NB4 (cell line): Measurements from ENCODE around the gene LY86.

ENCODE experiments used
- MYC ChIP-seq: IDR thresholded peaks from 2 replicates; pipeline ENCODE4 v1.6.1; 2011; ENCODE audit warnings: low read depth, low read length
- POLR2A ChIP-seq: IDR thresholded peaks from 2 replicates; pipeline ENCODE4 v1.6.1; 2011; ENCODE audit warnings: mild to moderate bottlenecking; ENCODE audit not compliant: insufficient read length; ENCODE audit errors: extremely low read depth
- TF ChIP-seq, protein P1 (sequence below): IDR thresholded peaks from one replicate; pipeline ENCODE4 v1.5.1; 2012; ENCODE audit warnings: low read depth, low read length

DNA sequence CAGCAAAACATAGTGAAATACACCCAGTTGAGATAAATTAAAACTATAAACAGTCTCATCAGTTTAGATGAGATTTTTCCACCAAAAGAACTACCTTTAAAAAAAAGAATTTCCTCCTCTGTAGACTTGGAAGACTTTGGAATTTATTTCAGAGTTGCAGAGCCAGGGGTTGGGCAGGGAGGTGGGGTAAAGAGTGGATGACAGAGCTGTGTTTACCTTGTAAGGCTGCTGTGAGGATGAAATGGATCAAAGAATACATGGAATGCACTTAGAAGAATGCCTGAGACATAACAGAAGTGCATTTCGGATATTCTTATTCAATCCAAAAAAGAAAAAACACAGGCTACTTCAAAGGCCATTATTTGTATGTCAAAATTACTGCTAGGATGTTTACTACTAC lies 6.4 kb upstream of the LY86 start:
- TF ChIP-seq POLR2A, result no peak
- TF ChIP-seq, protein P1, sequence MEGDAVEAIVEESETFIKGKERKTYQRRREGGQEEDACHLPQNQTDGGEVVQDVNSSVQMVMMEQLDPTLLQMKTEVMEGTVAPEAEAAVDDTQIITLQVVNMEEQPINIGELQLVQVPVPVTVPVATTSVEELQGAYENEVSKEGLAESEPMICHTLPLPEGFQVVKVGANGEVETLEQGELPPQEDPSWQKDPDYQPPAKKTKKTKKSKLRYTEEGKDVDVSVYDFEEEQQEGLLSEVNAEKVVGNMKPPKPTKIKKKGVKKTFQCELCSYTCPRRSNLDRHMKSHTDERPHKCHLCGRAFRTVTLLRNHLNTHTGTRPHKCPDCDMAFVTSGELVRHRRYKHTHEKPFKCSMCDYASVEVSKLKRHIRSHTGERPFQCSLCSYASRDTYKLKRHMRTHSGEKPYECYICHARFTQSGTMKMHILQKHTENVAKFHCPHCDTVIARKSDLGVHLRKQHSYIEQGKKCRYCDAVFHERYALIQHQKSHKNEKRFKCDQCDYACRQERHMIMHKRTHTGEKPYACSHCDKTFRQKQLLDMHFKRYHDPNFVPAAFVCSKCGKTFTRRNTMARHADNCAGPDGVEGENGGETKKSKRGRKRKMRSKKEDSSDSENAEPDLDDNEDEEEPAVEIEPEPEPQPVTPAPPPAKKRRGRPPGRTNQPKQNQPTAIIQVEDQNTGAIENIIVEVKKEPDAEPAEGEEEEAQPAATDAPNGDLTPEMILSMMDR, result no peak
- TF ChIP-seq MYC, result no peak
